H1 (cell line): Measurements from ENCODE around the gene SLC16A11. TPM values are rescaled to one million over a fixed set of nuclear protein-coding genes. Genes with fewer than 3 reads are reported as not detected.

Experiments
- CTCF ChIA-PET: fragments of 300-600 bp; sonication (Branson Sonifier 250); formaldehyde crosslinking; loops from one replicate; lab custom pipeline; 2021; ENCODE audit not compliant: partially characterized antibody; lab: Charles Lee
- POLR2A ChIA-PET: fragments of 300-600 bp; sonication (Branson Sonifier 250); formaldehyde crosslinking; loops from one replicate; lab custom pipeline; 2021; ENCODE audit warnings: inconsistent platforms; ENCODE audit not compliant: partially characterized antibody; lab: Charles Lee
- DNase-seq, 2 experiments: peaks; one replicate each; pipeline versions ENCODE4 v3.0.0 to v3.0.0-alpha.2; 2010 to 2022; ENCODE audit warnings: low spot score in 2 of 2, low read depth in 1 of 2, mixed read lengths in 1 of 2
- FAIRE-seq: peaks from 2 replicates; lab custom pipeline; 2011; peaks lifted over from hg19 to GRCh38; lab: Jason Lieb, UNC
- H2AFZ ChIP-seq: 2 replicates; pipeline ENCODE4 v1.8.1; 2012; ENCODE audit warnings: low read length, inconsistent platforms
- H2AK5ac ChIP-seq: 2 replicates; pipeline ENCODE4 v1.6.1; 2013; ENCODE audit warnings: low read depth, low read length
- H2BK120ac ChIP-seq: replicated peaks from 2 replicates; pipeline ENCODE3; 2013; ENCODE audit warnings: low read depth, low read length, inconsistent platforms
- H2BK12ac ChIP-seq: 2 replicates; pipeline ENCODE4 v1.6.1; 2013; ENCODE audit warnings: low read depth, low read length
- H2BK15ac ChIP-seq: 2 replicates; pipeline ENCODE4 v1.6.1; 2013; ENCODE audit warnings: low read length
- H2BK20ac ChIP-seq: 2 replicates; pipeline ENCODE4 v1.6.1; 2013; ENCODE audit warnings: low read length
- H2BK5ac ChIP-seq: 2 replicates; pipeline ENCODE4 v1.6.1; 2013; ENCODE audit warnings: low read depth, low read length
- H3K14ac ChIP-seq: 2 replicates; pipeline ENCODE4 v1.6.1; 2013; ENCODE audit warnings: inconsistent platforms; ENCODE audit not compliant: insufficient read length
- H3K18ac ChIP-seq: 2 replicates; pipeline ENCODE4 v1.6.1; 2013; ENCODE audit warnings: low read length; ENCODE audit errors: extremely low read depth
- H3K23ac ChIP-seq: 2 replicates; pipeline ENCODE4 v1.6.1; 2013; ENCODE audit warnings: inconsistent platforms; ENCODE audit not compliant: insufficient read length
- H3K23me2 ChIP-seq: 2 replicates; pipeline ENCODE4 v1.6.1; 2013; ENCODE audit warnings: low read depth, low read length
- H3K27ac ChIP-seq: 2 replicates; pipeline ENCODE4 v1.6.1; 2011; ENCODE audit warnings: low read depth, low read length, inconsistent platforms
- H3K27me3 ChIP-seq, 4 experiments: replicated peaks in 1 of 4; 1 replicate in 1 of 4; 2 replicates in 3 of 4; pipeline versions ENCODE4 v1.6.1 to v1.8.1; 2011 to 2013; ENCODE audit warnings: low read length in 3 of 4, mild to moderate bottlenecking in 3 of 4, inconsistent platforms in 2 of 4, mixed read lengths in 2 of 4, moderate library complexity in 1 of 4; ENCODE audit not compliant: control insufficient read depth in 3 of 4, insufficient read depth in 3 of 4; ENCODE audit errors: extremely low read depth in 1 of 4
- H3K36me3 ChIP-seq, 4 experiments: 2 replicates each; pipeline versions ENCODE4 v1.6.1 to v1.8.1; 2011 to 2013; ENCODE audit warnings: mild to moderate bottlenecking in 4 of 4, low read length in 3 of 4, moderate library complexity in 2 of 4, control low read depth in 1 of 4, inconsistent platforms in 1 of 4; ENCODE audit not compliant: insufficient read depth in 4 of 4, control insufficient read depth in 2 of 4
- H3K4ac ChIP-seq: replicated peaks from 2 replicates; pipeline ENCODE3; 2013; ENCODE audit warnings: low read length, low read depth, mixed read lengths, inconsistent platforms; ENCODE audit not compliant: insufficient read length
- H3K4me1 ChIP-seq, 4 experiments: replicated peaks in 1 of 4; 1 replicate in 1 of 4; 2 replicates in 3 of 4; pipeline versions ENCODE4 v1.6.1 to v1.8.1; 2011 to 2013; ENCODE audit warnings: low read length in 3 of 4, inconsistent platforms in 2 of 4, mixed read lengths in 1 of 4; ENCODE audit not compliant: insufficient read depth in 4 of 4, control insufficient read depth in 3 of 4
- H3K4me2 ChIP-seq, 2 experiments: 2 replicates each; pipeline versions ENCODE4 v1.6.1 to v1.8.1; 2011 to 2013; ENCODE audit warnings: low read depth in 2 of 2, low read length in 2 of 2, control low read depth in 1 of 2, inconsistent platforms in 1 of 2, mild to moderate bottlenecking in 1 of 2; ENCODE audit not compliant: insufficient read depth in 1 of 2
- H3K4me3 ChIP-seq, 4 experiments: fragments of 200-600, 300-600 bp in 1 of 4; sonication (generic), shearing (Covaris generic), sonication (Bioruptor Twin) in 1 of 4; 2 replicates each; pipeline versions ENCODE4 v1.5.1 to v1.8.1; 2011 to 2016; ENCODE audit warnings: low read length in 4 of 4, low read depth in 3 of 4, control low read depth in 2 of 4, inconsistent platforms in 2 of 4, mild to moderate bottlenecking in 2 of 4, mixed read lengths in 1 of 4, moderate library complexity in 1 of 4; ENCODE audit not compliant: insufficient read depth in 2 of 4; ENCODE audit errors: extremely low read depth in 1 of 4
- H3K56ac ChIP-seq: replicated peaks from 2 replicates; pipeline ENCODE3; 2013; ENCODE audit warnings: low read depth, mild to moderate bottlenecking, mixed read lengths, low read length, inconsistent platforms; ENCODE audit not compliant: insufficient read length
- H3K79me1 ChIP-seq: 2 replicates; pipeline ENCODE4 v1.6.1; 2013; ENCODE audit warnings: low read depth, low read length, control low read depth
- H3K79me2 ChIP-seq, 2 experiments: 2 replicates each; pipeline versions ENCODE4 v1.6.1 to v1.8.1; 2012 to 2013; ENCODE audit warnings: low read length in 2 of 2, mild to moderate bottlenecking in 2 of 2, inconsistent platforms in 1 of 2; ENCODE audit not compliant: insufficient read depth in 2 of 2, control insufficient read depth in 1 of 2
- H3K9ac ChIP-seq, 4 experiments: replicated peaks in 1 of 4; 1 replicate in 1 of 4; 2 replicates in 3 of 4; pipeline versions ENCODE4 v1.6.1 to v1.8.1; 2011 to 2013; ENCODE audit warnings: low read depth in 3 of 4, low read length in 3 of 4, control low read depth in 2 of 4, mild to moderate bottlenecking in 2 of 4, moderate library complexity in 2 of 4, inconsistent platforms in 1 of 4; ENCODE audit errors: extremely low read depth in 1 of 4
- H3K9me3 ChIP-seq, 2 experiments: 2 replicates each; pipeline versions ENCODE4 v1.6.1 to v1.8.1; 2012 to 2013; ENCODE audit warnings: mild to moderate bottlenecking in 2 of 2, moderate library complexity in 2 of 2, control low read depth in 1 of 2, inconsistent platforms in 1 of 2, low read depth in 1 of 2, low read length in 1 of 2, mixed read lengths in 1 of 2; ENCODE audit not compliant: insufficient read depth in 2 of 2
- H4K20me1 ChIP-seq, 2 experiments: replicated peaks in 1 of 2; 2 replicates each; pipeline versions ENCODE3 to v1.8.1; 2011 to 2013; ENCODE audit warnings: inconsistent platforms in 2 of 2, low read length in 2 of 2, mild to moderate bottlenecking in 1 of 2; ENCODE audit not compliant: insufficient read depth in 2 of 2, control insufficient read depth in 1 of 2
- H4K5ac ChIP-seq: 2 replicates; pipeline ENCODE4 v1.6.1; 2013; ENCODE audit warnings: low read length, low read depth, mixed read lengths, inconsistent platforms; ENCODE audit not compliant: insufficient read length
- H4K8ac ChIP-seq: 2 replicates; pipeline ENCODE4 v1.8.0; 2013; ENCODE audit warnings: mild to moderate bottlenecking, moderate library complexity, low read length, inconsistent platforms; ENCODE audit not compliant: insufficient read depth; ENCODE audit errors: extremely low read depth
- H4K91ac ChIP-seq: replicated peaks from 2 replicates; pipeline ENCODE3; 2013; ENCODE audit warnings: low read length, mixed read lengths, inconsistent platforms; ENCODE audit not compliant: insufficient read length
- SIRT6 ChIP-seq: IDR thresholded peaks from one replicate; pipeline ENCODE4 v1.7.1; 2012; ENCODE audit warnings: low read length, inconsistent platforms
- SP2 ChIP-seq: IDR thresholded peaks from 2 replicates; pipeline ENCODE4 v1.6.1; 2012; ENCODE audit warnings: mild to moderate bottlenecking, low read length, inconsistent platforms
- YY1 ChIP-seq: IDR thresholded peaks from 2 replicates; pipeline ENCODE4 v1.6.1; 2011; ENCODE audit warnings: low read depth, mild to moderate bottlenecking, low read length
- whole genome bisulfite sequencing, 2 experiments: shearing (Covaris generic) in 1 of 2; methylation state at CpG; one replicate each; pipeline versions ENCODE4 v1.1.6 to v1.1.7; 2013 to 2015; ENCODE audit warnings: low lambda C conversion rate in 2 of 2, mixed read lengths in 2 of 2, inconsistent platforms in 1 of 2, low coverage in 1 of 2, missing lambda C conversion rate in 1 of 2; ENCODE audit not compliant: insufficient replicate concordance in 2 of 2, insufficient coverage in 1 of 2, insufficient read length in 1 of 2; ENCODE audit errors: extremely low coverage in 1 of 2, missing lambda C conversion rate in 1 of 2; 5-methylcytosine and 5-hydroxymethylcytosine counted together
- polyA plus RNA-seq, 7 experiments: library from polyadenylated mRNA; depleted of rRNA in 3 of 7; stranded (reverse) in 5 of 7; unstranded in 2 of 7; fragments of >200 nt in 5 of 7; fragments of 200-250 nt in 2 of 7; gene quantifications; 1 replicate in 5 of 7; 2 replicates in 1 of 7; 4 replicates in 1 of 7; pipeline versions ENCODE4 v1.2.1 to v1.2.3, GENCODE V29; 2011 to 2013; ENCODE audit warnings: missing spikeins in 2 of 7, mixed read lengths in 2 of 7
- total RNA-seq: library from RNA; stranded (reverse); fragmentation: NEBNext Ultra II Directional; extraction: Animal tissue kit (Norgen Biotek cat#: 25700); gene quantifications from 2 replicates; pipeline ENCODE4 v1.2.1, GENCODE V29; 2021

SLC16A11 gene
- total and polyA plus RNA-seq, 2 of the 8 experiments (the other 6 are each of a cell fraction or from before 2014, with no cell fraction given), result 0.35 to 0.39 TPM

GRCh38 chr17:7018331-7018964, 25.4 kb downstream of the SLC16A11 start:
- H2BK5ac ChIP-seq, result no peak overlapping the region
- no peak overlapping the region for H2AFZ ChIP-seq
- H3K4me1 ChIP-seq, result peaks cover 0 to 29% (median 15%) of the 10 kb centered on the region in 4 experiments; a peak in 6 of 7 replicates
- TF ChIP-seq YY1 (peak; percentile 75; the same call in 1 of the 2 replicates), SP2 (no peak), SIRT6 (no peak)
- H3K4me2 ChIP-seq, result no peak overlapping the region
- no peak overlapping the region for H3K27ac ChIP-seq
- no peak overlapping the region for H2BK20ac ChIP-seq
- H3K9me3 ChIP-seq, result no peaks in the 10 kb centered on the region
- H3K27me3 ChIP-seq, result peaks cover 0 to 15% (median 12%) of the 10 kb centered on the region in 4 experiments; a peak in 6 of 7 replicates
- H4K8ac ChIP-seq, result peak overlapping the region; percentile 9
- no peak overlapping the region for H2BK12ac ChIP-seq
- no peak overlapping the region for H3K4ac ChIP-seq
- H2BK120ac ChIP-seq, result no peak overlapping the region
- no peak overlapping the region for H3K18ac ChIP-seq
- H3K36me3 ChIP-seq, result peaks cover 0 to 4% (median 2%) of the 10 kb centered on the region in 4 experiments; a peak in 3 of 8 replicates
- H2BK15ac ChIP-seq, result 0 out of 2 replicates have a peak overlapping the region, but pooled peaks have one; percentile 29
- H3K9ac ChIP-seq, result no peak overlapping the region
- H3K23me2 ChIP-seq, result peaks cover 17% of the 10 kb centered on the region
- H2AK5ac ChIP-seq, result no peak overlapping the region
- whole genome bisulfite sequencing, 2 experiments, result 87 to 100% methylated on average over 2 to 9 of the region's 10 CpGs
- no peaks in the 10 kb centered on the region for H4K20me1 ChIP-seq
- H3K23ac ChIP-seq, result no peak overlapping the region
- H3K79me1 ChIP-seq, result no peaks in the 10 kb centered on the region
- H3K4me3 ChIP-seq, result no peak overlapping the region
- H4K5ac ChIP-seq, result no peak overlapping the region
- no peak for DNase-seq
- H3K79me2 ChIP-seq, result peaks cover 0 to 5% of the 10 kb centered on the region in 2 experiments; a peak in 2 of 4 replicates
- H3K14ac ChIP-seq, result no peak overlapping the region
- ChIA-PET CTCF (interaction anchor here (0.6 to 1.6 kb wide), 4 partner anchors 15 to 1102 kb away, joined by 3 to 7 read pairs (median 4); no protein-coding TSS in a partner anchor), POLR2A (interaction anchor here (0.9 kb wide), 1 partner anchor 160 kb away, joined by 3 read pairs; the partner anchor contains the start of gene ASGR1)
- H3K56ac ChIP-seq, result no peak overlapping the region
- no peak for FAIRE-seq
- H4K91ac ChIP-seq, result no peak overlapping the region
